DMS114 treated with DMSO at 0.1 percent for 48 hours (cell line): Measurements from ENCODE around the gene CDC6.

Source experiments
- DNase-seq: peaks from one replicate; lab custom pipeline; 2025; ENCODE audit not compliant: unreplicated experiment; lab: John Stamatoyannopoulos, UW

CDC6 gene

DNA sequence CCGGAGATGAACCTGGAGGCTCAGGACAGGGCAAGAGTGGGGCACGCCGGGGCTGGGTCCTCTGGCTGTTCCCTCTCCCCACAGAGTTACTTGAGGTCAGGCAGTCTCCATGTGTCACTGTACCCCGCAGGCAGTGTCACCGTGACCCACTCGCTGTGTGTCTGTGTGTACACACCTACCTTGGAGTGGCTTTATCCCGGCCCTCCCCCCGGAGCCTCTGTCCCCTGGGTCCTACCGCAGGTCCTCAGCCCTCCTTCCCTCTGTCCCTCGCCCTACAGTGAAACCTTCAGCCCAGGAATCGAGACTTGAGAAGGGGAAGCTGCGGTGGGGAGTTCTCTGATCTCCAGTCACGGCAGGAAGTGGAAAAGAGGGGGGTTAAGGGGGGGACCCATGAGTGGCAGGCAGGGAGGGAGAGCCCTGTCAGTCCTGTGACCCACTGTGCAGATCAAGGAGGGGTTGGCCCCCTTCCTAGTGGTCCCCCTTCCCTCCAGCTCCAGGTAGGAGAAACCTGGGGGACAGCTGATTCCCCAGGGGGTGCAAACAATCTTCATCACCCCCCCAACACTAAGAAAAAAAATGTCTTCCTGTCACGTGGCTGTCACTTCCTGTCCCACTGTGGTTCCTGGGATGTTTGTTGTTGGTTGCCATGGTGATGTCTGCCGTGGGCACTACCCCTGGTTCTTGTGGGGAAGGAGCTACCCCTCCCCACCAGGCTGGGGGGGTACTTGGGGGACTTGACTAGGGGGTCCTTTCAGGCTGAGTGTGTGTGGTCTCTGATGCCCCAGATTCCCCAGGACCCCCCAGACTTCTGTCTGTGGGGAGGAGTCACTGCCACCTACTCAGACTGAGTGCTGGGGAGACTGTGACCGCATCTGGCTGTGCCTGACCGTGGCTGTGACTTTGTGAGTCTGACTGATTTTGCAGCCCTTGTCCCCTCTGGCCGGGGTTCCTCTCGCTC lies 35.0 kb downstream of the CDC6 start:
- DNase-seq, result no peak

DNA sequence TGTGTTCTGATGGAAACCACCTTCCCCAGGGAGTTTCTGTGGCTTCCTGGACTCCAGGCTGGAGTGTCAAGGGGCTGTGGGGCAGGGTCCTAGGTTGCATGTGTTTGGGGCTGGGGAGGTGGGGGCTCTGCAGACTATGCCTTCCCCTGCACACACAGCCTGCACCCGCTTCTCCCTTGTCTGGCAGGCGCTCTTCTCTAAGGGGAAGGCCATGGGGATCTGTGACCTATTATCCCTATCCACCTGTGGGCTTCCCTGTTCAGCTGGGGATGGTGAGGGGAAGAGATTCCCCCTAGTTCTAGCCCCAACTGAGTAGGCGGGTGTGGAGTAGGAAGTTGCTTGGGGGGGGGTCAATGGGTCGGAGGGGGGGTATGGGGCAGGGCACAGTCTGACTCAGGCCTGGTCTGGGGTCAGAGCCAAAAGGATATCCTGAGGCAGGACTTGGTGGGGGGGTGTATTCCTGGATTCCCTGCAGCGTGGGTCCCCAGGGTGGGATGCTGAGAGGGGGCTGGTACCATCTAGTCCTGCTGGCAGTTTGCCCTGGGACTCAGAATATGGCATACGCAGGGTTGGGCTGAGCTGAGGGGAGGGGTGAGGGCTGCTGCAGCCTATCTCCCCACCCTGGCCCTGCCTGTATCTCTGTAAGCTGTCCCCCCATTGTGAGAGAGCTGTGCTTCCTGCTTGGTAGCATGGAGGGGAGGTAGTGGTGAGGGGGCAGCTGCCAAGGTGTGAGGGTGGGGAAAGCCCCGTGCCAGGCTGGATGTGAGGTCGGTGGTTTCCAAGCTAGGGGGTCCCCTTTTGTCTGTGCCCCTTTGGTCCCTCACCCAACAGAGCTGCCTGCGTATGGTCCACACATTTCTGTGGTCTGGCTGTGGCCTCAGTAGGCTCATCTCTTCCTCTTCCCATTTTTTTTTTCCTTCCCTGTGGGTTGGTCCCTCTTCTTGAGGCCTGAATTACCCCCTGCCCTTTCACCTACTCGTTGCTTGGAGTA lies 36.0 kb downstream of the CDC6 start:
- DNase-seq, result no peak

DNA sequence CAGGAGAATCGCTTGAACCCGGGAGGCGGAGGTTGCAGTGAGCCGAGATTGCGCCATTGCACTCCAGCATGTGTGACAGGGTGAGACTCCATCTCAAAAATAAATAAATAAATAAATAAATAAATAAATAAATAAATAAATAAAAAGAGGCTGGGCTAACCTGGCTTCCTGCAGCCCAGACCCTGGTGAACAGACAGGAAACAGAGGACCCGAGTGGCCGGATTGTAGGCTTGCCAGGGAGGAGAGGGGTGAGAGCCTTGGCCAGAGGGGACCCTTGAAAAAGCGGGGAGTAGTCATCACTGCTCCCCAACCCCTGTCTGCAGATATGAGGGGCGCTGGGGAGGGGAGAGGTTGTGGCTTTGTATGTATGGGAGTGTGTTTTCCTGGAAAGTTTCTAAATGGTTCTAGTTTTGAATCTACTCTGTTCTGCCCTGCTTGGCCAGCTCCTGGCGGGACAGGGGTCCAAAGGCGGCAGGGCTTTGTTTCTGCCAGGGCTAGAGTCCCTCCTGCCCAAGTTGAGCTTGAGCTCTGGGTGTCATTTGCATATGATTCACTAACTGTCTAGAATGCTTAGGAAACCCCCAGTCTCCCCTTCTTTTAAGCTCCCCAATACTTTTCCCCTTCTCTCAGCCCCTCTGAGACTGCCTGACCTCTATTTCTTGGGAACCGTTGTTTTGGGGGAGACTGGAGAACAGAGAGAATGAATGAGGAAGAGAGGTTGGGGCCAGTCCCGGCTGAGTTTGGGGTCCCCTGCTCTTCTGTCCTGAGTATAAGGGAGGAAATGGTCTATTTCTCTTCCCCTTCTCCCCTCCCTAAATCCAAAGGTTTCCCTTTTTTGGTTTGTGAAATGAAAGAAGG lies 37.7 kb downstream of the CDC6 start:
- DNase-seq, result no peak

DNA sequence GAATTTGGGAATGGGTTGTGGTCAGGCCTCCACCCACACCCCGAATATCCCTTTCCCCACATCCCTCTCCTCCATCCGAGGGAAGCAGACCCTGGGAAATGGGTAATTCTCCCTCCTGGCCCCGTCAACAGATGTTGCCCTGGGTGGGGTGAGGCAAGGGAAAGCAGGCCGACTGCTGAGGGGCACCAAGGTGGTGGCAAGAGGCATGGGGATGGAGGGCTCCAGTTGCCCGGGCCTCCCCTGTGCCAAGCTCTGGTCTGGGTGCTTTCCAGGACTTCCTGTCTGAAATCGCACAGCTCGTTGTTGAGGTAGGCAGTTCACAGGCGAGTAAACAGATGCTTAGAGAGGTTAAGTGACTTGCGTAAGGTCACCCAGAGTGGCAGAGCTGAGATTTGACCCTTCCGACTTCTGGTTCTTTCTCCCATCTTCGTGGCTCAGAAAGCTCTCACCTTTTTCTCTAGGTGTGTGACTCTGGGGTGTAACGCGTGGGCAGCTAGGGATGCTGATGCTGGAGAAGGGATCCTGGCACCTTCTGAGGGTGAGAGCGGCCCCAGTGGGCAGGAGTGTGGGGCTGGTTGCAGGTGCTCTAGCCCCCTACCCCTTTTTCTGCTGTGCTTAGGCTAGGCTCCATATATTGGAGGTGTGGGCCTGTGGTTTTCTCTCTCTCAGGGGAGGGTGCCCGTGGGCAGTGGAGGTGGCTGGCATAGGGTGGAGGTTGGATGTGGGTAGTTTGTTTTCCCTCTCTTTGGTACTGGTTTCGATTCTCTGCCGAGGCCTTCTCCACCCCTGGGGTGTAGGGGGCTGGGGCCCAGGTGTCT lies 38.5 kb downstream of the CDC6 start:
- DNase-seq, result no peak

DNA sequence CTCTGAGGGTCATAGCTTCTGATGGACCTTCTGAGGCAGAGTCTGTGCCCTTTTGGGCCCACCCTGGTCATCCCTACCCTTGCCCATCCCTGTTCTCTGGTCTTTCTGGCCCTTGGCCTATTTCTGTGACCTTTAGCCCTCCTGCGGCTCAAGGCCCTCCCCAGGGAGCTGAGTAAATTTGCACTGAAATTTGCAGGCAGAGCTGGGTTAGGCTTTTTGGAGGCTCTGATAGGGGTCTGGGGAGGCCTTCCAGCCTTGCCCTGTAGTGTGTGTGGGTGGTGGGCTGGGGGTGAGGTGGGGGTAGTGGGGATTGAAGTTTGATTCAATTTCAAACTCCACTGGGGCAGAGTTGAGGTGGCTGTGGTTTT lies 39.1 kb downstream of the CDC6 start:
- no peak for DNase-seq

DNA sequence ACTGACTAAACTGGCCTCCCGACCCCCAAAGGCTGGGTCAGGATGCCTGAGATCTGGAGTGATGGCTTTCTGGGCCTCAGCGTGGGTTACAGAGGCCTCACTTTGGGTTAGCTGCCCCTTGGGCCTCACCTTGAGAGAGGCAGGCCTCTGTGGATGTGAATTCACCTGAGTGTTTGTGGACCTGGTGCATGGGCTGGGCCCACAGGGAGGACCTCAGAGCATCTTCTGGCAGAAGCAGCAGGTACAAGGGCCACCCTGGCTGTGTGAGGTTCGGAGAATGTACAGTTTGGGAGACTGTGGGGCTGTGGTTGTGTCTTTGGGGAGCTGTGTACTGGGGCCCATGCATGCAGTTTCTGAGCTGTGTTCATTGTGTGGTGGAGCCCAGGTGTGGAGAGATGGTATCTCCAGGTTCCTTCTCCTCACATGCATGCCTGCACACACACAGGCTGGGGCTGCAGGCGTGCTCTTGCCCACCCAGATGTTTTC lies 39.6 kb downstream of the CDC6 start:
- DNase-seq, result no peak

DNA sequence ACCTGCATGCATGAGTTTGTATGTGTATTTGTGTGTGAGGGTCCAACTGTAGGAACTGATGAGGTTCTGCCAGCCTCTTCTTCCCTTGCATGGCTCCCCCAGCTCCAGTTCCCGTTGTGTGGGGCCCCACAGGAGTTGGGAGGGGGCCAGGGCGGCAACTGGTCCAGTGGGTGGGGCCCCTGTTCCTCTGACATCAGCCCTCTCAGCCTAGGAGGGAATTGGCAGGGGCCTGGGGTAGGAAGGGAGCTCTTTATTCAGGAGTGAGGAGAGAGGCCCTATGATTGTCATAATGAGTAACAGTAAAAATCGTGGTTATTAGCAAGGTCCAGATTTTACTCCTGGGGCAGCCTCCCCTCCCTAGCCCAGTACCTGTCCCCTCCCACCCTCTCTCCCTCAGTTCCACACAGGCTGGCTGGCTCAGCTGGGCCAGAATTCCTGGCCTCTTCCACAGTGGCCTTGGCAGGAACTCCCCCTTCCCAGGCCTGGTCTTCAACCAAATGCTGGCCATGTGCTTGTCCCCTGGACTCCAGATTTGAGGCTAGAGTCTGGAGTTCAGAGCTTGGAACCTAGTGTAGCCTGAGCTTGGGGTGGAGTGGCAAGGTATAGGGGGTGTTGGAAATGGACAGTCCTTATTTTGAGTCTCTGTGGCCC lies 40.2 kb downstream of the CDC6 start:
- no peak for DNase-seq

DNA sequence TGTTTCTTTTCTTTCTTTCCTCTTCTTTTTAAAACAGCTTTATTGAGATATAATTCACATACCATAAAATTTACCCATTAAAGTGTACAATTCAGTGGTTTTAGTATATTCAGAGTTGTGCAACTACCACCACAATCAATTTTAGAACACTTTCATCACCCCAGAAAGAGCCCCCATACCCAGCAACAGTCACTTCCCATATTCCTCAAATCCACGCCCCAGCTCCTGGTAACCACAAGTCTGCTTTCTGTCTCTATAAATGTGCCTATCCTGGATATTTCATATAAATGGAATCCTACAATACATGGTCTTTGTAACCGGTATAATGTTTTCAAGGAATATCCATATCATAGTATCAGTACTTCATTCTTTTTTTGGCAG lies 40.7 kb downstream of the CDC6 start:
- DNase-seq, result no peak

DNA sequence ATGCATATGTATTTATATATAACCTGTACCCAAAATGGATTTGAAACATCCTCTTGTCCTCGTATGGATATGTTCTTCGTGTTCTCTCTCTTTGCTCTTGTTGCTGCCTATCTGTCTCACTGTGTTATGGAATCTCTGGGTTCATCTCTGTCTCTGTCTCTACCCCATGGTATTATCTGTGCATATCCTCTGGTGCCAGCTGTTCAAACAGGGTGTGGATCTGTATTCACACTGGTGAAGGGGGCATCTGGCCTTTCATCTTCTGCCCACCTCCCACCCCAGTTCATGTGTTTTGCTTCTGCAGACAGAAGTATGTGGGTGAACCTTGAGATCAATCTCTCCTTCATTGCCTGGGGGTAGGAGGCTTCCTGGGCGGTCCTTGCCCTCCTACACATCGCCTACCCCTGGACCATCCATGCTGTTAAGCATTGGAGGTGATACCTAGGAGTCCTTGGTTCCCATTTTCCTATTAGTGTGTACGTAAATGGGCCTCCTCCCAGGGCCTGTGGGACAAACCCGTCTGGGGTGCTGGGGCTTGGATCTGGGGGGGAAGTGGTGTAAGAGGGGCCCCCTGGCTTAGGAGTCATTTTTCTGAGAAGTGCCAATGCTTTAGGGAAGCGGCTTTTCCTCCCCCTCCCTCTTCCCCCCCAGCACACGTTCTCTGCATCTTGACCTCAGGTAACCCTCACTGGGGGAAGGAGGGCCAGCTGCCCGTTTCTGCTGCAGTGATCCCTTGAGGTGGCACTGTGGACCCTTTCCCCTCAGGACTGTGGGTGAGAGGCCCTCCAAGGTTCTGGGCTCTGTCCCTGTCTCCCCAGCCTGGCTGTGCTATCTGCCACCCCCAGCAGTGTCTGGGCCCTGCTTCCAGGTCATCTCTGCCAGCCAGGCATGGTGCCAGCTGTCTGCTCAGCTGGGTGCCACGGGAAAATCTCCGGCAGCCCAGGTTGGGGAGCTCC lies 42.4 kb downstream of the CDC6 start:
- DNase-seq, result no peak

DNA sequence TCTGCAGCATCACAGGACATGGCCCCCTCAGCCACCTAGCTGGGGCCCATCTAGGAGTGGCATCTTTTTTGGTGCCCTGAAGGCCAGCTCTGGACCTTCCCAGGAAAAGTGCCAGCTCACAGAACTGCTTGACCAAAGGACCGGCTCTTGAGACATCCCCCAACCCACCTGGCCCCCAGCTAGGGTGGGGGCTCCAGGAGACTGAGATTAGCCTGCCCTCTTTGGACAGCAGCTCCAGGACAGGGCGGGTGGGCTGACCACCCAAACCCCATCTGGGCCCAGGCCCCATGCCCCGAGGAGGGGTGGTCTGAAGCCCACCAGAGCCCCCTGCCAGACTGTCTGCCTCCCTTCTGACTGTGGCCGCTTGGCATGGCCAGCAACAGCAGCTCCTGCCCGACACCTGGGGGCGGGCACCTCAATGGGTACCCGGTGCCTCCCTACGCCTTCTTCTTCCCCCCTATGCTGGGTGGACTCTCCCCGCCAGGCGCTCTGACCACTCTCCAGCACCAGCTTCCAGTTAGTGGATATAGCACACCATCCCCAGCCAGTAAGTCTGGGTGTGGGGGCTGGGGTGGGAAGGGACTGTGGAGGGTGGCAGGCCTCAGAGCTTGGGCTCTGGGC lies 43.3 kb downstream of the CDC6 start:
- DNase-seq, result no peak

DNA sequence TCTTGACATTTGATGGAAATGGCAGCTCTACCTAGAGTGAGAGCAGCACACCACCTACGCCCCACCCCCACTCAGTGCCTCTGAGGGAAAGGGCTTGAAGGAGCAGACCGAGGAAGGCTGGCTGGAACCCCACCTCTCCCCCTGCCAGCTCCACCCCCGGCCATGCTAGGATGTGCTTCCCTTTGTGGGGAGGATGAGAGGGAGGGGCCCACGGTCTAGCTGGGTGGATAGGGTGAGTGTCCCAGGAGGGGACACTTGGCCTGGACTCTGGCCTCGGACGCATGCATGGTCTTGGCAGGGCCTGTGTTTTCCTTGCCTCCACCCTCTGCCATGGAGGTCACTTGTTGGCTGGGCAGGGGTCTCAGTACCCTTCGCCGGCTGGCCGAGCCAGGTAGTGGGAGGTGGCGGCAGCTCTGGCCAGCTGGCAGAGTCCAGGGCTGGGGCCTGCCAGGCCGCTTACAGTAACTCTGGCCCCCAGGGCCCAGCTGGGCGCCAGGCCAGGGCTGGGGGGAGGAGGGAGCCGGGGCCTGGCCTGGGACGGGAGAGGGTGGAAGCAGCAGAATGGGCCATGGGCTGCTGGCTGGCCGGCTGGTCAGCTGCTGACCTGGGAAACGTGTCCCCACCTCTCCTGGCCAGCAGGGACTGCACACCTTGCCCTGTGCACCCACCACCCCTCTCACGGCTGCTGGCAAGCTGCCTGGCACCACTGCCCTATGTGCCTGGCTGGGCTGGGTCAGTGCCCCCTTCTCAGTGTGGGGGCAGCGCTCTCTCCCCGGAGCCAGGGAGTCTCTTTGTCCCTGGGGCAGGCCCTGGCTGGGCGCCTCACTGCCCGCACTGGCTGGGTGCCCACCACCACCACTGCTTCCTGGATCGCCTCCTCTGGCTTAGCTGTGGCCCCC lies 44.3 kb downstream of the CDC6 start:
- DNase-seq, result no peak

DNA sequence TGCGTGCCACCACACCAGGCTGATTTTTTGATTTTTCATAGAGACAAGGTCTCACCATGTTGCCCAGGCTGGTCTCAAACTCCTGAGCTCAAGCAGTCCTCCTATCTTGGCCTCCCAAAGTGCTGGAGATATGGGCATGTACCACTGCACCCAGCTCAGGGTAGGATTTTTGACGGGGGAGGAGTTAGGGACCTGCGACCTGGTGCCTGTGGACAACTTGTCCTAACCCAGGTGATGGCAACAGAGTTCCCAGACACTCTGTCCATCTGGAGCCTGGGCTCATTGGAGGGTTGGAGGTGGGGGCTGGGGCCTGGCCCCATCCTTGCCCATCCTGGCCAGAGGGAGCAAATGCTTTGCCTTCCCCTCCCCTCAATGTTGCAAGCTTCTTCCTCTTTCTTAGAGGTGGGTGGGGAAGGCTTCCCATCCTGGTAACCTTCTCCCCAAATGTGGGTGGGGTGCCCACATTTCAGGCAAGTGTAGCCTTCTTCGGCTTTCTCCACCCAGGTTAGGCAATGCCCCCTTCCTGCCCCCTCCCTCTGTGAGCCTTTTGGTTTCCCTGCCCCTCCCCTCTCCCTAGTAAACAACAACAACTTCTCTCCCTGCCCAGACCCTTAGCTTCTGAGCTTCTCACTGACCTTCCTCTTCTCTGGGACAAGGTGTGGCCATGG lies 46.2 kb downstream of the CDC6 start:
- DNase-seq, result no peak

DNA sequence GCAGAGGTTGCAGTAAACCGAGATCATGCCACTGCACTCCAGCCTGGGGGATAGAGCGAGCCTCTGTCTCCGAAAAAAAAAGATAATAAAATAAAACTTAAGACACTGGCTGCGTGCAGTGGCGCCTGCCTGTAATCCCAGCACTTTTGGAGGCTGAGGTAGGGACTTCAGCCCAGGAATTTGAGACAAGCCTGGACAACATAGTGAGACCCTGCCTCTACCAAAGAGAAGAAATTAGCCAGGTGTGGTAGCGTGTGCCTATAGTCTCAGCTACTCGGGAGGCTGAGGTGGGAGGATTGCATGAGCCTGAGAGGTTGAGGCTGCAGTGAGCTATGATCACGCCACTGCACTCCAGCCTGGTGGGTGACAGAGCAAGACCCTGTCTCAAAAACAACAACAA lies 47.9 kb downstream of the CDC6 start:
- no peak for DNase-seq

DNA sequence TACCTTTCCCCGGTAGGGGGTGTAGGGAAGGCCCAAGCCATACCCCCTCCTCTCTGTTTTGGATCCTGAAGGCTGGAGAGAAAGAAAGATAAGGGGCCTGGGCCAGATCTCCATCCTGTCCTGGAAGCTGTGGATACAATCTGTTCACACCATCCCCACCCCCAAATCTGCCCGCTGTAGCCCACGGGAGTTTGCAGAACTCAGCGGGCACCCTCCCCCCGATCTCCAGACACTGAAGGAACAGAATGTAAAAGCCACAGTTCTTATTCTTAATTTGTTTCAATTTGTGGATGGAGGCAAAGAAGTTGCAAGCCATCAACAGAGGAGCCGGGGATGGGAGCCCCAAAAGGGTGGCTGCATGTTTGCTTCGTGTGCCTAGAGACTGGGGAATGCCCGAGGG lies 49.7 kb downstream of the CDC6 start:
- no peak for DNase-seq

DNA sequence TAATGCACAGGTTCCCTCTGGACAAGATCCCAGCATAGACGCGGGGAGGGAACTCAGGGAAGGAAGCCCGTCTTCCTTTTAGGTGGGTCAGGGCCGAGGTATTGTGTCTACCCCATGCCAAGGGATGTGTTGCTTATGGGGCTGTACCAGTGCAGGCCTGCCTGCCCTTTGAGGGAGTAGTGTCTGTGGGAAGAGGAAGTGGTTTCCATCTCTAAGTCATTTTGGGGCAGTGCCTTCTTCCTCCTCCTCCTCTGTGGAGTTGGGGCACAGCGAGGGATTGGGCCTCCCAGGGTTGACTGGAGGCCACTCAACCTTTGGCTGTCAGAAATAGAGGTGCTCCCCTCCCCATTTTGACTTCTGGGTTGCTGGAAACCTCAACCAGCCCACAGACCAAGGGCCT lies 50.4 kb downstream of the CDC6 start:
- DNase-seq, result no peak

DNA sequence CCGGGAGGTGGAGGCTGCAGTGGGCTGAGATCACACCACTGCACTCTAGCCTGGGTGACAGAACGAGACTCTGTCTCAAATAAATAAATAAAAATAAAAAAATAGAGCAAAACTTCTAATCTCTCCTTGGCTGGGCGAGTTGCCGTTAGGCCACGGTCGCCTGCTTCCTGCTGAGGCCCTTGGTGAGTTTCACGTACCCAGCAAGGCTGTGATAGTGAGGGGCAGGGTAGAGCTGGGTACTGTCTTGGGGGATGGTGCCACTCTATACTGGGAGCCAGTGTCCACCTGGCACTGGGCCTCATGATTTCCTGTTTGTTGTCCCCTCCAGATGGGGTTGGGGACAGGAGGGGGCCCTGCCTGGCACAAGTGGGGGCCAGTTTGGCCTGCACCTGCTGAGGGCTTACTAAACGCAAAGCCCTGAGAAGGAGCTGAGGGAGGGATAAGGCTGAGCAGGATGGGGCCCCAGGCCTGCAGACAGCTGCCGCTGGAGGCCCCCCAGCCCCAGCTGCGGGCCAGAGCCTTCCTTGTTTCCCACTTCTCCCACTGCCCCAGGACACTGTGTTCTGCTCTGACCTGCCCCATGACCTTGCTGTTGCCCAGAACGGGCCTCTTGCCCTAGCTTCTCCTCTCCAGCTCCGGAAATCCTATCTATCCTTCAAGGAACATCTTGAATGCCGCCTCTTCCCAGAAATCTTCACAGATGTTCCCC lies 51.4 kb downstream of the CDC6 start:
- no peak for DNase-seq
